ENCODE results near the gene CTRB1.
"Not testable (repeated sequence)": the region's sequence is repeated elsewhere in the genome, so short reads cannot be mapped to it uniquely, and the experiment has no call there.

Gene CTRB1

DNA sequence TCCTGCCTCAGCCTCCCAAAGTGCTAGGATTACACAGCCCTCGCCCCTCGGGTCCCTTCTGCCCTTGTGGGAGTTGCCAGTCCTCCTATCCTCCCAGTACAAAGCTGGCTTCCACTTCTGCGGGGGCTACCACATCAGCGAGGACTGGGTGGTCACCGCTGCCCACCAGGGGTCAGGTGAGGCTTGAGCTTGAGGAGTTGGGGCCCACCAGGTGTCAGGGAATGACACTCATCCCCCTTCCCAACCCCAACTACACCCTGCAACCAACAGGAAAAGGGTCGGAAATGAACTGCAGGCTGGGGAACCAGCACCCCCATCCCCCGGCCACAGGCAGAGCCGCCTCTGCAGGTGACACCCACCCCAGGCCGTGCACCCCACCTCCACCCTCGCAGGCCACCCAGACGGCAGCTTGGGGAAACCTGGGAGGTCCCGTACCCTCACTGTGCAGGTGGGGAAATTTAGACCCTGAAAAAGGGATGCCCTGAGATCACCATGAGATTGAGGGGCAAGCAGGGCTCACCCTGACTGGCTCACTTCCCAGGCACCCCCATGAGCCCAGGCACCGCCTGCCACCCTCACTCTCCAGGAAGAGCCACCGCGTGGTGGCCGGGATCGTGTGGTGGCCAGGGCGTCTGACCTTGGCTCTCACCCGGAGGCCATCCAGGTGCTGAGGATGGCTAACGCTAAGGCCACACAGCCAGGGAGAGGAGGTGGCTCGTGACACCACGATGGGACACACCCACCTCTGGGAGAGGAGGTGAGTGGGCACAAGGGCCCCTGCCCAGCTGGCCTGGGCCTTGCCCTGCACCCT lies 8.0 kb downstream of the CTRB1 start:
- DNase-seq (ENCODE audit: low read depth), result no peak

DNA sequence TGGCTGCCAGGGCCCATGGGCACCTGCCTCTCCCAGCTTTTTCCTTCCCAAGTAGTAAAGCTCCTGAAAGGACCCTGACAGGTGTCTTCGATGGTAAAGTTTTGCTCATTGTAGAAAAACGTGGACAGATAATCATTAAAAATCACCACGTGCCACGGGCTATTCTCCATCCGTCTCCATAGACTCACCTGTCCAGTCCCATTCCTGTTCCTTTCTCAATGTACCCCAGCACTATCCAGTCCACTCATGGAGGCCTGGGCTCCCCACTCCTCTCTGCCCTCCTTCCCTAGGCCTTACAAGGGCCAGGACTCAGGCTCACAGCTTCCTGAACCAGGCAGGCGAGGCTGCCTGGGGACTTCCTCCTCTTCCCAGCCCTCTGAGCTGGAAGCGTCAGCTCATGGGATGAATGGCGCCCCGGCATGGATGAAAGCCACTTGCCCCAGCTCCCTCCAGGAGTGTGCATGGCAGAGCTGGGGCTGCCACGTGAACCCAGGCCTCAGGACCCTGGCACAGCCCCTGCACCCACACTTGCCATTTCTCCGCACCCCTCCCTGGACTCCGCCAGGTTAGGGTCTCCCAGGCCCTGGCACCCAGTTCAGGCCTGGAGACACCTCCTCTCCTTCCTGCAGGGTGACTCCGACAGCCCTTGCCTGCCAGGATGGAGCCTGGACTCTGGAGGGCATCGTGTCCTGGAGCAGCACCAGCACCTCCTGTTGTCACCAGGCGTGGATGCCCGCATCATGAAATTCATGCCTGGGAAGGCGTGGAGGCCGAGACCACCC lies 8.8 kb downstream of the CTRB1 start:
- DNase-seq (ENCODE audit: low read depth), result no peak

DNA sequence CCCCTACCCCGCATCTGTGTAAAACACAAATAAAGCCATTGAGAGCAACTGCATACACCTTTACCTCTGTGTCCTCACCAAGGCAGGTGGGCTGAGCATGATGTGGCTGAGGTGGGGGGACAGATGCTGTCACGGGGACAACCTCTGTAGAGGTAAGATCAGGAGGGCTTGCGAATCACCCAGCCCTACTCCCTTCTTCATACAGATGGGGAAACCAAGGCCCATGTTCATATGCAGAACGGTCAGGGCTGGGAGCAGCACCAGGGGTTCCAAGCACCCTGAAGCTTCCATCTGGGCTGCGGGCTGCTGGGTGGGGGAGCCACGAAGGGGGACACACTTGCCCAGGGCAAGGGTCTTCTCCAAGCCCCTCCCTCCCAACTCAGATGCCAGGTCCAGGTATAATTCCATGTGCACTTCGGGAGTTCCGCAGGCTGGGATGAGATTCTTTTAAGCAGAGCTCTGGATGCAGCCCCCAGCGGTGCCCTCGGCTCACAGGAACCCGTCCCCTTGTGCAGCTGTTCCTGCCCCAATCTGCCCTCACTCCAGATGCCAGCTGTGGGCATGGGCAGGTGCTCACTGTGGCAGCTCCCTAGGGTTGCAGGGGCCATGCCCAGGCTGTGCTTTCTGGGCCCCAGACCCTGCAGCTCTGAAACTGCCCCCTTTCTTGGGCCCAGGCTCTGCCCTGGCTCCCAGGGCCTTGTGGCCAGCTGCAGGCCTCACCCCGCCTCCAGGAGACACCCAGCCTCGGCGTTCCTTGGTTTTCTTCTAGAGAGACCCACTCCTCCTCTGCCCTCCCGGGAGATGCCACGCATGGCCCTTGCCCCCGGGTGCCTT lies 9.6 kb downstream of the CTRB1 start:
- DNase-seq (ENCODE audit: low read depth), result no peak

DNA sequence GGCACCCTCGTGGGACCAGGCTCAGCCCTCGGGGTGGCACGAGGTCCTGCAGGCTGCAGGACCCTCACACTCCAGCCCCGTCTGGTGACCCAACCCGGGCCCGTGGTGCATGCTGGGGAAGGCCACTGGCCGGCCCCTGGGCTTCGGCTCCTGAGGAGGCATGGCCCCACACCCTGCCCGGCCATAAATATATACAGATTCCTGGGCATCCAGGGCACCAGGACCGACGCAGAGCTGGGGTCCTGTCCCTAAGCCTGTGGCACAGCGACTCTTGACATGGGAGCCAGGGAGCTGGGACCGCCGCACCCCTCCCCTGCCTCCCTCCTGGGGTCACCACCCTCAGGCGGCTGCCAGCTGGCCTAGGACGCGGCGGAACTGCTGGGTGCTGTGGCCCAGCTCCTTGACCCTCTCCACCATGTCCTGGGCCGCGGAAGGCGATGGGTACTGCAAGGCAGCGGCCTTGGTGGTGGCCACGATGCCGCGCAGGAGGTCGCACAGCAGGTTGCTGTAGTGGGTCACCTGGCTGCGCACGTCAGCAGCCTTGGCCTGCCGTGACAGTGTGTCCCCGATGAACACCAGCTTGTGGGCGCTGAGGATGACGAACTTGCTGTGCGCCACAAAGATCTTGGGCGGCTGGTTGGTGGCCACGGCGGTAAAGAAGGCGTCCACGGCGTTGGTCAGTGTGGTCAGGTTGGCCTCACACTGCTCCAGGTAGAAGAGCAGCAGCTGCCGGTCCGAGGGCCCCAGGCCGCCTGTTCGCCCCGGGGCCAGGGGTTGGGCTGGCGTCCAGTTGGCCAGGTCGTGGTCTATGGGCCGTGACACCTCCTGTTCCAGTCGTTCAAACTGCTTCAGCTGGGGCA lies 10.6 kb downstream of the CTRB1 start:
- no peak for DNase-seq (ENCODE audit: low read depth)

DNA sequence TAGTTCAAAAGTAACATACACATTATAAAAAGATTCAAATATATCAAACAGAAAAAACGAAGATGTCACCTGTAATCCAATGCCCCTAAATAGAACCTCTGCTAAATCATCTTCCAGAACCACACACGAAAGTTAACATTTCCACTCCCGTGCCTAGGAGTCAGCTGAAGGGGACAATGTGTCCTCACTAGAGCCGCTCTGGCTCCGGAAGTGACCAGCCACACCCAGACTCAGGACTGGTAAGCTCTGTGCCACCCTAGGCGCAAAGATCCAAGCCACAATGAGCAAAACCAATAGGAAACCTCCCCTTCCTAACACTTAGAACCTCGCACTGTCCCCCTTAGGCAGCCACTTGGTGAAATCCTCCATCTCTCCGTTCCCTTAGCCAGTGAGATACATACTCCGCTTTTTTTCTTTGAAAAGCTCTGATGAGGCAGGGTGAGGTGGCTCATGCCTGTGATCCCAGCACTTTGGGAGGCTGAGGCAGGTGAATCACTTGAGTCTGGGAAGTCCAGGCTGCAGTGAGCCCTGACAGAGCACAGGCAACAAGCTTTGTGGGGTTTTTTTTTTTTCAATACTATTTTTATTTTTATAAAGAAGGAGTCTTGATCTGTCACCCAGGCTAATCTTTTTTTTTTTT lies 11.8 kb downstream of the CTRB1 start:
- DNase-seq (ENCODE audit: low read depth), result no peak

DNA sequence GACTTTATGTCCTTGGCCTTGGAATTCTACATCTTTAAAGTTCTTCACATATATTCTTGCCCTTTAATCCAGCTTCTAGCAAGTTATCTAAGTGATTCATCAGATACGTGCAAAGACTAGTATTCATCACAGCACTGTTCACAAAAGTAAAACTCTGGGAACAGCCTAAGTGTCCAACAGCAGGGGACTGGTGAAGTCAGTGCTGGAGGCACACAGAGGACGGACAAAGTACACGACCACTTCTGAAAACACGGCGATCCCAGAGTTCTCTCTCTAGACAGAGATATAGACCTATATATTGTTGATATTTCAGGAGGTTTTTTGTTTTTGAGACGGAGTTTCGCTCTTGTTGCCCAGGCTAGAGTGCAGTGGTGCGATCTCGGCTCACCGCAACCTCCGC lies 12.8 kb downstream of the CTRB1 start:
- DNase-seq (ENCODE audit: low read depth), result no peak

DNA sequence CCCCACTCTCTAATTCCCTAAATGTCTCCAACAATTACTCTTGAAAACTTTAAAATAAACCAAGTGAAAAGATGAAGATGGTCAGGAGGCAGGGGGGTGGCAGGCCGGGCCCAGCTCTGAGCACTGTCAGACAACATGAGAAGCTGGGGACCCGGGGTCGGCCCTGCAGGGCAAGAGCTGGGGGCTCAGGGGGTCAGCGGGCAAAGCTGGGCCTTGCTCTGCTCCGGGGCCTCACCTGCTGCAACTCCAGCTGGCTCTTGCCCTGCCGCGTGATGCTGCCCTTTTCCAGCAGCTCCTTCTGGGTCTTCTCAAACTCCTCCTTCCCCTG lies 14.8 kb downstream of the CTRB1 start:
- DNase-seq (ENCODE audit: low read depth), result no peak

DNA sequence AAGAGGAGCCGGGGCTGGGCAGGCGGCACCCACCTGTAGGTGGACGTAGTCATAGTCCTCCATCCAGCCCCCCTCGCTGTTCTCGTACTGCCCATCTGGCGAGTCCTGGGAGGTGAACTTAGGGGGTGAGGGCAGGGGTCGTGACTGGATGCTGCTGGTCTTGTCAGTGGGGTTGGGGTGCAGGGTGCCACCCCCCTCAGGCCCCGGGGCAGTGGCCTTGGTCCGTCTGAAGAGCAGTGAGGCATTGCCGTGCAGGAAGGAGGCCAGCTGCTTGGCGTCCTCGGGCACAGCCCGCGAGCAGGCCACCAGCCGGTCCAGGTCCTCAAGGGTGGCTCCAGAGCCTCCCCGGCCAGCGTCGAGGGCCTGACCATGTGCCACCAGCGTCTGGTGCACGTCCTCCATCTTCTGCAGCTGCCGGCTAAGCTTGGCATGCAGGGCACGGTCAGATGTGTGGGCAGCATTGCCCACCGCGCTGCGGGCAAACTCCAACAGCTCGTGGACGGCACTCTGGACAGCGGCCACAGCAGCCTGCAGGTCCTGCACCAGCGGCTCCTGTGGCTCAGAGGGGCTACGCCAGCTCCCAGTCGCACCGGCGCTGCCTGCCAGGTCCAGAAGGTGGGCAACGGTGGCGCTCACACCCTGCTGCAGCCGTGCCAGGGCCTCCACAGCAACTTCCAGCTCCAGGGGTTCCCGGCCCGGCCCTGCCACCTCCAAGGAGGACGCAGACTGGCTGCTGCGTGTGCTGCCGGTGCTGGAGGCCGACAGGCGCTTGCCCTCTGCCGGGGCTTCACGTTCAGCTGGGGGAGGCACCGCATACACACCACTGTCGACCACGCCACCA lies 16.3 kb downstream of the CTRB1 start:
- DNase-seq (ENCODE audit: low read depth), result no peak

DNA sequence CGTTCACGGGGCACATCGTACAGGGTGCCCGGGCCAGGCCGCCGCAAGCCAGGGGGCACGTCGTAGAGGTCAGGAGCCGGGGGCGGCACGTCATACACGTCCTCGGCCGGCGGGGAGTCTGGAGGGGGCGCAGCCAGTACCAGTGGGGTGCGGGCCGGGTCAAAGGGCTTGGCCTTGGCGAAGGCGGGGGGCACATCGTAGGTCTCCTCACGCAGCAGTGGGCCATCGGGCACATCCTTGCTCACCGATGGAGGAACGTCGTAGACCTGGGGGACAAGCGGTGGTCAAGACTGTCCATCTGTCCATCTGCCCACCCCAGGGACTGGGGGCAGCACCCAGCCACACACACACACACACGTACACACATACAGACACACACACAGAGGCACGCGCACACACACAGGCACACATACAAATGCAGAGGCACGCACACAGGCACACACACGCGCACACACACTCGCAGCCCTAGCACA lies 17.0 kb downstream of the CTRB1 start:
- no peak for DNase-seq (ENCODE audit: low read depth)

DNA sequence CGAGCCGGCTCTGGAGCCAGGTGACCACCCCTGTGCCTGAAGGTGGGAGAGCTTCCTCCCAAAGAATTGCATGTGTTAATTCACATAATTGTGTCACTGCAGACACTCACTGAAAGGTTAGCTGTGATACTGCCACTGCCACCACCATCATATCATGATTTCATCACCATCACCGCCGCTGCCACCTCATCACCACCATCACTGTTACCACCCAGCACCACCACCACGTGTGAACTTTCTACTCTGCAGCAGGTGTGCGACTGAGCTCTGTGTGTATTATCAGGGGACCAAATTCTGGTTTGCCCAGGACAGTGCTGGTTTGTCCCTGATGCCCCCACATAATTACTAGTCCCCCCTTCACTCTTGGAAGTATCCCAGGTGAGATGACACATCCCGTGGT lies 17.4 kb downstream of the CTRB1 start:
- DNase-seq (ENCODE audit: low read depth), result no peak

DNA sequence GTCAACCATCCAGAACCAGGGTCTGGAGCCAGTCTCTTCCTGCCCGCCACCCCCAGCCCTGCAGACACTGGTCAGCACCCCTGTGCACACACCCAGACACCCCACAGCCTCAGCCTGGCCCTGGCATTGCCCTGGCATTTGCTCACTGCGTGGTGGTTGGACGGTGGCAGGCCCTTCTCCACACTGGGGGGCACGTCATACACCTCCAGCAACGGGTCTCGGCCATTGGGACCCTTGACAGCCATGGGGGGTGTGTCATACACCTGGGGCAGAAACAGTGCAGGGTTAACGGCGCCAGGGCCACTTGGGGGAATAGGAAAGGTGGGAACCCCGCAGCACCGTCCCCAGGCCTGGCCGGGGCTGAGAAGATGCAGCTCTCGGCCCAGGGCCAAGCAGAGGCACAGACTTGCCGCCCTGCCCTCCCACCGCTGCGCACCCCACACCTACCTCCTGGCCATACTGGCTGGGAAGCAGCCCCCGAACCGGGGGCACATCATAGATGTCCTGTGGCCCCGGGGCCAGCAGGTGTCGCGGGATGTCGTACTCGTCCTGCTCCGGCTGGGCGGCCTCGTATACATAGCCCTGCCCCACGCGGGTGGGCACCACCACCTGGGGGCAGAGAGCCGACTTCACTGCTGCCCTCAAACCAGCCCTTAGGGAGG lies 18.1 kb downstream of the CTRB1 start:
- no peak for DNase-seq (ENCODE audit: low read depth)

DNA sequence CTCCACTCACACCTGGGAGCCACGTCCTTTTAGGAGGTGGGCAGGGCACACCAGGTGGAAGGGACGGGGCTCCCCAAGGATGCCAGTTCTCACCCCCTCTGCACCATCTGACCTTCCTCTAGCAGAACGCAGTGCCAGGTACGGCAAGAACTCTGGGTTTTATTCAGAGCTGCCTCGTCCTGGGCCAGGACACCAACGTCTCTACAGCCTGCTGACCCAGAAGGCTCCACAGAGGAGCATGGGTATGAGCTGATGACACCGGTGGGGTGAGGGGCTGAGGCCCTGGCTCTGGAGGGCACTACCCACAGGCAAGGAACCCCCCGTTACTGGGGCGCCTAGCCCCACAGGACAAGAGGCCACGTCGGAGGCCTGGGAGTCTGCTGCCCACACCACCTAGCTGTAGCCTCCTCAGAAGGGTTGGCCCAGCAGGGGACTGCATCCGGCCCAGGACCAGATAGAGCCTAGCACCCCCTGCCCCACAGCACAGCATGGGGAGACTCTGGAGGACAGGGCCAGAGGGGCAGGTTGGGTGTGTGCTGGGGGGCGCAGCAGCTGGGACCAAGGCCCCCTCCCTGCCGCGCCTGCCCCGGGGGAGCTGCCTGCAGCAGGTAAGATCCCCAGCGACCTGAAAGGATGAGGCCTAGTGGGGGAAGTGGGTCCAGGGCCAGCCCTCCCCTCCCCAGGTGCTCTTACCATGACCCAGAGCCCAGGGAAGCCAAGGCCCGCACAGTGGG lies 18.8 kb downstream of the CTRB1 start:
- no peak for DNase-seq (ENCODE audit: low read depth)

DNA sequence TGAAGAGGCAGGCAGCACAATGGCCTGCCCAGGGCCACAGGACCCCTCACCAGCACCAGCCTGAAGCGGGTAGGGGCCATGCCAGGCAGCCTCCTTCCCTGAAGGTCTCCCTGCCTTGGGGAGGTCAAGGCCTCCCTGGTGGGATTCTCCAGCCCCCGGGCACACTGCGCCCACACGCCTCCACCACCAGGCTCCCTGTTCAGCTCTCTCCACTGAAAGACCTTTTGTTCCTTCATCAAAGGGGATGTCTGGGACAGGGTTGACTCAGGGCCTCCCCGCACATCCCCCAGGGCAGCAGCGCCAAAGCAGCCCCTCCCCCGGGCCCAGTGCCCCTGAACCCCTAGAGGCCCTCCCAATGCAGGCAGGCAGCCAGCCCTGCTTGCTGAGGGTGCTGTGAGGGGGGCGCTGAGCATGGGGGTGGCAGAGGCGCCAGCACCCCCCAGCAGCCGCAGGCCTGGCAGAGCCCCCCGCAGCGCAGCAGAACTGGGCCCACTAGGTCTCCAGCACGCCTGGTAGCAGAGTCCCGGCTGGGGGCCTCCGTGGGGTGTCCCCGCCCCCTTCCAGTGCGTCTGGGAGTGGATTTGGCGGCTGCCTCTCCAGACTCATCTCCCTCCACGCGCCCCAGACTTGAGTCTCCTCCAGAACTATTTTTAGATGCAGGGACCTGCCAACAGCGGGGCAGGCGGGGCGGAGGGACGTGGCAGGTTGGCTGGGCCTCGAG lies 19.5 kb downstream of the CTRB1 start:
- DNase-seq (ENCODE audit: low read depth), result no peak

DNA sequence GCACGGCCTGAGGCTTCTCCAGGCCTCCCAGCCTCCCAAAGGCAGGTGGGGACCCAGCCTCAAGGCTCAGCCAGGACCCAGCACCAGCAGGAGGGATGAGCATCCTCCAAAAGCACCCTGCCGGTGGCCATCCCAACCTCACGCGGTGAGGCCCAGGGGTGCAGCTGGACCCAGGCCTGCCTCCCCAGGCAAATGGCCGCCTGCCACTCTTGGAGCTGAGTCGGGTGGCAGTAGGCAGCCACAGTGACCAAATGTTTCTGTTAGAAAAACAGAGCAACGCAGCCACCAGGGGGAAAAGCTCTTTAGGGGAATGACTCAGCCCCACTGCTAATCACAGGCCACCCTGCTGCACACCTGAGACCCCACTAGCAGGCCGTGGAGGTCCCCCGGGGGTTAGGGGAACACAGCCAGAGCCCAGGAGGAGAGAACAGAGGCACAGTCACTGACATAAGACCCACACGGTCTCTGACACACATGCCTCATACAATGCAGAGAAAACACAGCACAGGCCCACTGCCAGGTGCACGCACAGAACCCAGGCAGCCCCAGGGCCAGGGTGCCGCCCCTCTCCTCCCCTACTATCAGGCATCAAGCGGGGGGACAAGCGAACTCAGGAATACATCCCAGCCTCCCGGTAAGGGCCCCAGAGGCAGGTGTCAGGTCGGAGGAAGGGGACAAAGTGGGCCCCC lies 20.2 kb downstream of the CTRB1 start:
- DNase-seq (ENCODE audit: low read depth), result no peak

DNA sequence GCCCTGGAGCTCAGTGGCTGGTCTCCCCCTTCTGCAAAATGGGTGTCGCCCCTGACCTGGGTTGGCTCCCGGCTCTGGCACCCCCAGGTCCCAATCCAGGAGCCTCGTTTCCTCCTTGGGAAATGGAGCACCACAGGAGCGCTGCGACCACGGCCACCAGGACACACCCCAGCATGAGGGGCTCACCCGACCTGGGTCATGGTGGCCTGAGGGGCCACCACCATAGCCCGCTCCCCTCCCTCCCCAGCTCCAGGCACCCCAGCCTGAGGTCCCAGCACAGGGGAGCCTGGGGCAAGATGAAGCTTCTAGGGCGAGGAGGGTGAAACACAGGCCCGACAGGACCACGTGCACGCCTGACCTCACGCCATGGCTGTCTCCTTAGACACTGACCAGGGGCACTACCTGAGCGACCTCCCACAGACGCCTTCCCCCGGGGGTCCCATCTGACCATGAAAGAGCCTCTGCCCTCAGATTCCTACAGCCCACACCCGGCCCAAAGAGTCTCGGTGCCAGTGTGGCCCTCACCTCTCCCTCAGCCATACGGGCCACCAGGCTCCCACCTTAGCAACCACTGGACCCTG lies 20.8 kb downstream of the CTRB1 start:
- DNase-seq (ENCODE audit: low read depth), result no peak

DNA sequence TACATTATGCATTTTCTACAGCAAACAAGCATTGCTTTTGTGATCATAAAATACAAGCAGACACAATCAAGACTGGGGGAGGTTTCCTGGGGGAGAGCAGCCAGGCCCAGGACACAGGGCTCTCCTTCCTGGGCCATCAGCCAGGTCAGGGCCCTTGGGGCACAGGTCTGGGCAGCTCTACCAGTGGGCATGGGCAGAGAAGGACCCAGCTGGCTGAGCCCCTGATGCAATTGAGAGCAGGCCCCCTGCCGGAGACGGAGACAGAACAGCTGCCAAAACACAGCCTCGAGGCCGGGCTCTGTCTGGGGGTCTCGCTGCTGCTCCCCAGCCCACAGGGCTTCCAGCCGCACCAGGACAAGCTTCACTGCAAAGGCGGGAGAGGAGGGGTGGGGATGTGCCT lies 21.8 kb downstream of the CTRB1 start:
- not testable (repeated sequence) for DNase-seq (ENCODE audit: low read depth)

DNA sequence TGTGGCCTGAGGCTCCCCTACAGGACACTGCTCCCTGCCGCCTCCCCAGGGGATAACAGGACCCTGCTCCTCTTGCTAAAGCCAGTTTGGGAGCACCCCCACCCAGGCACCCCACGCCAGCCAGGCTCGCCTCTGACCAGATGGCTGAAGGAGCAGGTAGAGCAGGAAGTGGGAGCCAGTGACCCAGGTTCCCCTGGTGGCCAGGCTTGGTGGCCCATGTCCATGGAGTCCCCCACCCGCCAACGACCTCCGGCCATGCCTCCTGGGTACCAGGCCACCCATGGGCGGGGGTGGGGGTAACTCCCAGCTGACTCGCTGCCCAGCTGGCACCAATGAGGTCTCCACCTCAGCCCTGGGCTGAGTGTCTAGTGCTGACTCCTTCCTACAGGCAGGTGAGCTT lies 22.6 kb downstream of the CTRB1 start:
- no peak for DNase-seq (ENCODE audit: low read depth)
